ENCODE measurements around the gene CHI3L1. TPM values are rescaled to one million over a fixed set of nuclear protein-coding genes. Genes with fewer than 3 reads are reported as not detected.

The CHI3L1 gene
- total RNA-seq, 3 donors from 2014 or later: 0.58 to 10.8 (median 1.8) TPM

DNA sequence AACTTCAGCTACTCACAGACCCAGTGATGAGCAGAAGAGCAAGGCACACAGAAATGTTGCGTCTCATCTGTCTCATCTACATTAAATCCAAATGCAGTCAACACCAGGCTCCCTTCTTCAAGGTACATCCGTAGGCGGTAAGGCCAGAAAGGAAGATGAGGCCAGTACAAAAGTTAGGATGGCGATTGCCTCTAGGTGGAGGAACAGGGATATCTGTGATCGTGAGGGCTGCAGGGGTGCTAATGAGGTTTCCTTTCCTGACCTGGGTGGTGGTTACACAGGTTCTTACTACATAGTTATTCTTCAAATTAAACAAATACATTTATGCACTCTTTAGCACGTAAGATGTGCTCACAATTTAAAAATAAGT is 9.5 kb downstream of the CHI3L1 start:
- no peak for DNase-seq
- TF ChIP-seq, protein P1, sequence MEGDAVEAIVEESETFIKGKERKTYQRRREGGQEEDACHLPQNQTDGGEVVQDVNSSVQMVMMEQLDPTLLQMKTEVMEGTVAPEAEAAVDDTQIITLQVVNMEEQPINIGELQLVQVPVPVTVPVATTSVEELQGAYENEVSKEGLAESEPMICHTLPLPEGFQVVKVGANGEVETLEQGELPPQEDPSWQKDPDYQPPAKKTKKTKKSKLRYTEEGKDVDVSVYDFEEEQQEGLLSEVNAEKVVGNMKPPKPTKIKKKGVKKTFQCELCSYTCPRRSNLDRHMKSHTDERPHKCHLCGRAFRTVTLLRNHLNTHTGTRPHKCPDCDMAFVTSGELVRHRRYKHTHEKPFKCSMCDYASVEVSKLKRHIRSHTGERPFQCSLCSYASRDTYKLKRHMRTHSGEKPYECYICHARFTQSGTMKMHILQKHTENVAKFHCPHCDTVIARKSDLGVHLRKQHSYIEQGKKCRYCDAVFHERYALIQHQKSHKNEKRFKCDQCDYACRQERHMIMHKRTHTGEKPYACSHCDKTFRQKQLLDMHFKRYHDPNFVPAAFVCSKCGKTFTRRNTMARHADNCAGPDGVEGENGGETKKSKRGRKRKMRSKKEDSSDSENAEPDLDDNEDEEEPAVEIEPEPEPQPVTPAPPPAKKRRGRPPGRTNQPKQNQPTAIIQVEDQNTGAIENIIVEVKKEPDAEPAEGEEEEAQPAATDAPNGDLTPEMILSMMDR (IDR thresholded peaks at IDR 0.05): no peak
- Histone ChIP-seq H3K4me1 (ENCODE audit: low read depth) (no peaks in the 10 kb centered on the region), H3K36me3 (ENCODE audit: low read depth) (no peaks in the 10 kb centered on the region), H3K9me3 (no peaks in the 10 kb centered on the region), H3K4me3 (no peak overlapping the region)
- intact Hi-C loops (cut with DNase I, micrococcal nuclease): no loop called here
- ATAC-seq: no peak

DNA sequence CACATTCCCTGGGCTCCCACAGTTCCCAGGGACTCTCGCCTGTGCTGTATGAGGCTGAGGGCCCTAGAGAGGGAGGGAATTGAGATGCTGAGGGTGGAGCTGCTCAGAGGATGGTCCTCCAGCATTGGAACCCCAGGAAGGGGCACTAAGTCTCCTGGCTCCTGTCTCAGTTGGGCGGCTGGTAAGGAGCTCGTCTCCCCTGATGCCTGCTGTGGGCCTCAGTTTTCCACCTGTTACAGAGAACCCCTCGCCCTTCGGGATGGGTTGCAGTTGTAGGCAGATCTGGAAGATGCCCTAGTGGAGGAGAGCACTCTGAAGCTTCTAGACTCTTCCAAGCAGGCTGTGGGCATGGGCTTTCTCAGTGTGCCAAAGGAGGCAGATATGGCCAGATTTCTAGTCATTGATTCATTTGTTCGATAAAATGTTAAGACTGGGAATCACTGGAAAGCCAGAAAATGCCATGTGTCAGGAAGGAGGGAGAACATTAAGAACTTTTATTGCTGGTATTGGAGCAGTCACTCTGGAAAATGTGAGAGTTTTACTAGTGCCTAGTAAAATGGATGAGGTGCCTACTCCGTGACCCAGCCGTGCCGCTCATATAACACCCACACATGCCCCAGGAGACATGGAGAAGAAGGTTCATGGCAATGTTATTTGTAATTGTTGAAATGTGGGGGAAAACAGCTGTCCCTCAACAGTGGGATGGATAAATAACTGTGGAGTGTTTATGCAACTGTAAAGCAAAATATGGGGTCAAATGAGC is 10.1 kb downstream of the CHI3L1 start:
- DNase-seq (no peak), ATAC-seq (no peak)
- H3K4me3 ChIP-seq: no peak overlapping the region
- H3K36me3 ChIP-seq (ENCODE audit: low read depth): no peaks in the 10 kb centered on the region
- intact Hi-C loops (cut with DNase I, micrococcal nuclease): no loop called here
- TF ChIP-seq, protein P1 (IDR thresholded peaks at IDR 0.05): no peak
- no peaks in the 10 kb centered on the region for H3K4me1 ChIP-seq (ENCODE audit: low read depth)
- no peaks in the 10 kb centered on the region for H3K9me3 ChIP-seq

DNA sequence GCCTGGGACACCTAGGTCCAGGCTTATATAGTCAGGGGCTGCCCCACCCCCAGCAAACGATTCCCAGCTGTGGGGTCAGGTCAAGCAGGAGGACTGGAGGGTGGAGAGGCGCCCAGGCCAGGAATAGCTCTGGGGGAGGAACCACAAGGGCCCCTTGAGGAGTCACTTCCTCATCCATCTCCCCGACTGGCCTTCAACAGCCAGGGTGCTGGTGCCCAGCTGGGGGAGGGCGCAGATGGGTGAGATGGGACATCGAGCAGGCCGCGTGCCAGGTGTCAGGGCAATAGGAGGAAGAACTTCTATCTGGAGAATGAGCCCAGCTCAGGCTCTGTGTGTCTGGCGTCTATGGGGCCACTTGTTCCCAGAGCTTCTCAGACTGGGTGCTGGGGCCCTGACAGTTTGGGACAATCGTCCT is 10.7 kb downstream of the CHI3L1 start:
- no peaks in the 10 kb centered on the region for H3K36me3 ChIP-seq (ENCODE audit: low read depth)
- TF ChIP-seq, protein P1 (IDR thresholded peaks at IDR 0.05): no peak
- no peak overlapping the region for H3K4me3 ChIP-seq
- no peaks in the 10 kb centered on the region for H3K4me1 ChIP-seq (ENCODE audit: low read depth)
- no peaks in the 10 kb centered on the region for H3K9me3 ChIP-seq
- intact Hi-C loops (cut with DNase I, micrococcal nuclease): no loop called here
- DNase-seq (no peak), ATAC-seq (no peak)

DNA sequence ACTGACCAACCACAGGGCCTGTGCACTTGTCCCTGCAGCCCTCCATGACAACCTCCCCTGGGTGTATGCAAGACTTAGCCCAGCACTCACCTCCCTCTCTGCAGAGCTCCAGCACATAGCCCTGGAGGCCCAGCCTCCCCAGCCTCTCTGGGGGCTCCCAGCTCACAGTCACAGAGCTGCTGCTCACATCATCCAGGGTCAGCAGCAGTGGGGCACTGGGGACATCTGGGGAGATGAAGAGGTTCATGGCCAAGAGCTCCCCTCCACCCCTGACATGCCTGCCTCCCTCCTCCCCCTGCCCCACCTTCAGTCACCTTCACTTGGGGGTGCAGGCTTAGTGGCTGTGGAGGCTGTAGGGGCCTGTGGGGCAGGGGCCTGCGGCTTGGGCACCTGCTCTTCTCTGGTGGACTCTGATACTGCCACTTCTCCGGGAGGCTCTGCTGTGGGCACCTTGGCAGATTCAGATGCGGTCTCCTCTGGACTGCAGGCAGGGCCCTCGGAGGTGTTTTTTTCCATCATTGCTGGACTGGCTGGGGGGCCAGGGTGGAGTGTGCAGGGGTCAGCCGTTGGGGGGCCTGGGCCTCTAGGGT is 11.2 kb downstream of the CHI3L1 start, which contains the start of gene MYBPH:
Gene MYBPH, minus strand, starts transcription at position 590 of the 590 bp plus-strand sequence. Its CDS starts 71 bp downstream, at position 519.
- H3K4me1 ChIP-seq (ENCODE audit: low read depth): no peaks in the 10 kb centered on the region

DNA sequence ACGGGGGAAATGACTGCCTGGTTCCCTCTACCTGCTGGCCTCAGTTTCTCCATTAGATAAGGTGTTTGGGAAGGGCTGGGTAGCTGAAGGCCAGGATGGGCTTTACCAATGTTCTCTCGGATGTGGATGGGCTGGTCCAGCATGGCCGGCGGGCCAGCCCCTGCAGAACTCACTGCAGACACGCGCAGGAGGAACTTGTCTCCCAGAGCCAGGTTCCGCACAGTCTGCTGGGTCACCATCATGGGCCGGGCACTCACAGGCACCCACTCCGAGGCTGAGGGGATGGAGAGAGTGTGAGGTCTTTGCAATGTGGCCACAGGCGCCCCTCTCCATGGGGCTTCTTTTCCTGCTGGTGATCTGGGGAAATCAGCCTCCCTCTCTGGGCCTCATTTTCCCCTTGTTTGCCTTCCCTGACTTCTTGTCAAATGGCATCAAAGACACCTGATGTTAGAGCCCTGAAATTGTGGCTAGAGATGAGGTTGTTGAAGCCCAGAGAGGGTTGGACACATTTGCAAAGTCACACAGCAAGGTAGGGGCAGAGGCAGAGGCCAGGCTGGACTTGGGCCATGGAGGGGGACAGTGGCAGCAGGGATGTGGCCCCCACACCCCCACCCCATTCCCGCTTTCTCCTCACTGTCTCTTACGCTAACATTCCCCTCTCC is 12.0 kb downstream of the CHI3L1 start:
- no peak for DNase-seq
- TF ChIP-seq, protein P1 (IDR thresholded peaks at IDR 0.05): no peak
- no peaks in the 10 kb centered on the region for H3K4me1 ChIP-seq (ENCODE audit: low read depth)
- no peak overlapping the region for H3K4me3 ChIP-seq
- H3K36me3 ChIP-seq (ENCODE audit: low read depth): no peaks in the 10 kb centered on the region
- ATAC-seq: no peak
- intact Hi-C loops (cut with DNase I, micrococcal nuclease): loop anchor here in 1 of 2 donors (5.0 kb wide), 1 partner anchor 132 kb away; no protein-coding TSS in a partner anchor
- H3K9me3 ChIP-seq: no peaks in the 10 kb centered on the region

More for the DNA sequence above, 11.2 kb downstream of the CHI3L1 start, which contains the start of gene MYBPH:
- H3K9me3 ChIP-seq: no peaks in the 10 kb centered on the region
- no peak for DNase-seq
- intact Hi-C loops (cut with DNase I, micrococcal nuclease): no loop called here
- H3K4me3 ChIP-seq: no peak within 1 kb of the TSS
- H3K36me3 ChIP-seq (ENCODE audit: low read depth): no peaks in the 10 kb centered on the region
- TF ChIP-seq, protein P1 (IDR thresholded peaks at IDR 0.05): no peak
- ATAC-seq: no peak
